H9 (cell line): ENCODE data around the gene HCN4. TPM values are rescaled to one million over a fixed set of nuclear protein-coding genes. Genes with fewer than 3 reads are reported as not detected.
A peak's percentile ranks its signal among the peaks of the same experiment; 100 is the strongest.

Experiments
- DNase-seq: peaks from one replicate; pipeline ENCODE4 v3.0.0-alpha.2; 2017
- H2AFZ ChIP-seq: one replicate; pipeline ENCODE4 v1.6.1; 2013; ENCODE audit warnings: mild to moderate bottlenecking, low read length, control low read depth, moderate library complexity
- H2AK5ac ChIP-seq: 2 replicates; pipeline ENCODE4 v1.6.1; 2013; ENCODE audit warnings: low read length, control low read depth, mixed read lengths; ENCODE audit not compliant: insufficient read length
- H2BK120ac ChIP-seq: one replicate; pipeline ENCODE4 v1.6.1; 2013; ENCODE audit warnings: low read depth, mild to moderate bottlenecking, low read length, control low read depth, inconsistent platforms; ENCODE audit not compliant: poor library complexity, severe bottlenecking
- H2BK12ac ChIP-seq: 2 replicates; pipeline ENCODE4 v1.6.1; 2013; ENCODE audit warnings: low read length, control low read depth, mixed read lengths, low read depth; ENCODE audit not compliant: insufficient read length
- H2BK15ac ChIP-seq: 2 replicates; pipeline ENCODE4 v1.6.1; 2013; ENCODE audit warnings: low read depth, low read length, control low read depth
- H2BK20ac ChIP-seq: one replicate; pipeline ENCODE4 v1.6.1; 2013; ENCODE audit warnings: low read depth, mild to moderate bottlenecking, low read length, control low read depth, inconsistent platforms; ENCODE audit not compliant: poor library complexity, severe bottlenecking
- H2BK5ac ChIP-seq: 2 replicates; pipeline ENCODE4 v1.6.1; 2013; ENCODE audit warnings: low read length, control low read depth, mixed read lengths; ENCODE audit not compliant: insufficient read length
- H3K14ac ChIP-seq: 2 replicates; pipeline ENCODE4 v1.6.1; 2013; ENCODE audit warnings: low read length, control low read depth; ENCODE audit not compliant: insufficient read depth
- H3K18ac ChIP-seq: 2 replicates; pipeline ENCODE4 v1.6.1; 2013; ENCODE audit warnings: low read depth, mild to moderate bottlenecking, mixed read lengths, low read length, control low read depth; ENCODE audit not compliant: insufficient read length
- H3K23ac ChIP-seq: 2 replicates; pipeline ENCODE4 v1.6.1; 2013; ENCODE audit warnings: low read length, control low read depth, mixed read lengths, low read depth; ENCODE audit not compliant: insufficient read length
- H3K23me2 ChIP-seq: 2 replicates; pipeline ENCODE4 v1.6.1; 2013; ENCODE audit warnings: low read depth, mild to moderate bottlenecking, mixed read lengths, low read length, control low read depth; ENCODE audit not compliant: insufficient read length, poor library complexity, severe bottlenecking
- H3K27ac ChIP-seq: 2 replicates; pipeline ENCODE4 v1.5.1; 2013; ENCODE audit warnings: low read length, control low read depth, mixed read lengths, low read depth; ENCODE audit not compliant: insufficient read length
- H3K27me3 ChIP-seq: 2 replicates; pipeline ENCODE4 v1.6.1; 2013; ENCODE audit warnings: low read length, control low read depth, inconsistent platforms; ENCODE audit not compliant: insufficient read depth
- H3K4ac ChIP-seq: 2 replicates; pipeline ENCODE4 v1.6.1; 2013; ENCODE audit warnings: low read depth, mild to moderate bottlenecking, control low read depth, inconsistent platforms, low read length, moderate library complexity
- H3K4me1 ChIP-seq: 2 replicates; pipeline ENCODE4 v1.6.1; 2013; ENCODE audit warnings: low read length, control low read depth, inconsistent platforms; ENCODE audit not compliant: insufficient read depth
- H3K4me2 ChIP-seq: 2 replicates; pipeline ENCODE4 v1.6.1; 2013; ENCODE audit warnings: low read length, control low read depth, mixed read lengths; ENCODE audit not compliant: insufficient read length, insufficient read depth
- H3K56ac ChIP-seq: 2 replicates; pipeline ENCODE4 v1.6.1; 2013; ENCODE audit warnings: low read depth, mild to moderate bottlenecking, mixed read lengths, low read length, control low read depth; ENCODE audit not compliant: insufficient read length
- H3K79me1 ChIP-seq: 2 replicates; pipeline ENCODE4 v1.6.1; 2013; ENCODE audit warnings: low read depth, mild to moderate bottlenecking, moderate library complexity, low read length, control low read depth, inconsistent platforms; ENCODE audit not compliant: insufficient read depth, poor library complexity, severe bottlenecking
- H3K79me2 ChIP-seq: 2 replicates; pipeline ENCODE4 v1.6.1; 2013; ENCODE audit warnings: low read length, control low read depth, inconsistent platforms; ENCODE audit not compliant: insufficient read depth
- H3K9ac ChIP-seq: 2 replicates; pipeline ENCODE4 v1.6.1; 2013; ENCODE audit warnings: low read length, control low read depth, mixed read lengths; ENCODE audit not compliant: insufficient read length; ENCODE audit errors: extremely low read depth
- H3K9me3 ChIP-seq: one replicate; pipeline ENCODE4 v1.6.1; 2013; ENCODE audit warnings: low read depth, low read length, inconsistent platforms; ENCODE audit not compliant: control insufficient read depth
- H3T11ph ChIP-seq: one replicate; pipeline ENCODE4 v1.6.1; 2013; ENCODE audit warnings: mild to moderate bottlenecking, low read length, control low read depth, inconsistent platforms
- H4K20me1 ChIP-seq: one replicate; pipeline ENCODE4 v1.6.1; 2013; ENCODE audit not compliant: control insufficient read depth, insufficient read length, insufficient read depth
- H4K5ac ChIP-seq: 2 replicates; pipeline ENCODE4 v1.6.1; 2013; ENCODE audit warnings: low read depth, mild to moderate bottlenecking, mixed read lengths, low read length, control low read depth; ENCODE audit not compliant: insufficient read length
- H4K8ac ChIP-seq: replicated peaks from 2 replicates; pipeline ENCODE4 v1.6.1; 2013; ENCODE audit warnings: low read length, control low read depth, mixed read lengths, low read depth; ENCODE audit not compliant: insufficient read length
- H4K91ac ChIP-seq: 2 replicates; pipeline ENCODE4 v1.6.1; 2013; ENCODE audit warnings: low read depth, mild to moderate bottlenecking, moderate library complexity, mixed read lengths, low read length, control low read depth; ENCODE audit not compliant: insufficient read length
- H3K27ac Mint-ChIP-seq, 3 experiments: 2 replicates in 2 of 3; 3 replicates in 1 of 3; pipeline ENCODE4 v1.8.0; 2020 to 2021; ENCODE audit warnings: mixed read lengths in 3 of 3, mild to moderate bottlenecking in 1 of 3, moderate library complexity in 1 of 3
- H3K27me3 Mint-ChIP-seq: 2 replicates; pipeline ENCODE4 v1.8.0; 2021; ENCODE audit warnings: low read depth, mild to moderate bottlenecking, moderate library complexity, mixed read lengths
- H3K36me3 Mint-ChIP-seq, 3 experiments: 2 replicates in 2 of 3; 3 replicates in 1 of 3; pipeline ENCODE4 v1.8.0; 2020 to 2021; ENCODE audit warnings: low read depth in 3 of 3, mixed read lengths in 3 of 3; ENCODE audit not compliant: insufficient read depth in 1 of 3
- H3K4me1 Mint-ChIP-seq, 2 experiments: 2 replicates each; pipeline ENCODE4 v1.8.0; 2020; ENCODE audit warnings: mixed read lengths in 2 of 2
- H3K4me3 Mint-ChIP-seq, 2 experiments: 2 replicates in 1 of 2; 3 replicates in 1 of 2; pipeline ENCODE4 v1.8.0; 2020 to 2021; ENCODE audit warnings: mild to moderate bottlenecking in 2 of 2, mixed read lengths in 2 of 2, moderate library complexity in 1 of 2
- H3K9me3 Mint-ChIP-seq, 2 experiments: 2 replicates in 1 of 2; 3 replicates in 1 of 2; pipeline ENCODE4 v1.8.0; 2020; ENCODE audit warnings: mild to moderate bottlenecking in 2 of 2, mixed read lengths in 2 of 2, moderate library complexity in 1 of 2
- WGBS: extraction: QIAGEN DNeasy Blood & Tissue Kit; methylation state at CpG from one replicate; pipeline ENCODE4 v1.1.7; 2013; ENCODE audit warnings: missing lambda C conversion rate, low lambda C conversion rate, mixed read lengths; ENCODE audit not compliant: insufficient read length; ENCODE audit errors: extremely low coverage; 5-methylcytosine and 5-hydroxymethylcytosine counted together
- total RNA-seq: library from RNA; stranded (reverse); gene quantifications from 2 replicates; pipeline ENCODE4 v1.2.1, GENCODE V29; 2021
- TF ChIP-seq, protein P1 (sequence below): fragments of 200-600 bp; sonication (generic); conservative IDR thresholded peaks from 3 replicates; pipeline ENCODE4 v1.8.0; 2021; ENCODE audit warnings: antibody characterized with exemption, mild to moderate bottlenecking

The HCN4 gene
- total RNA-seq, 1 experiment from 2014 or later, result 10.5 TPM

DNA sequence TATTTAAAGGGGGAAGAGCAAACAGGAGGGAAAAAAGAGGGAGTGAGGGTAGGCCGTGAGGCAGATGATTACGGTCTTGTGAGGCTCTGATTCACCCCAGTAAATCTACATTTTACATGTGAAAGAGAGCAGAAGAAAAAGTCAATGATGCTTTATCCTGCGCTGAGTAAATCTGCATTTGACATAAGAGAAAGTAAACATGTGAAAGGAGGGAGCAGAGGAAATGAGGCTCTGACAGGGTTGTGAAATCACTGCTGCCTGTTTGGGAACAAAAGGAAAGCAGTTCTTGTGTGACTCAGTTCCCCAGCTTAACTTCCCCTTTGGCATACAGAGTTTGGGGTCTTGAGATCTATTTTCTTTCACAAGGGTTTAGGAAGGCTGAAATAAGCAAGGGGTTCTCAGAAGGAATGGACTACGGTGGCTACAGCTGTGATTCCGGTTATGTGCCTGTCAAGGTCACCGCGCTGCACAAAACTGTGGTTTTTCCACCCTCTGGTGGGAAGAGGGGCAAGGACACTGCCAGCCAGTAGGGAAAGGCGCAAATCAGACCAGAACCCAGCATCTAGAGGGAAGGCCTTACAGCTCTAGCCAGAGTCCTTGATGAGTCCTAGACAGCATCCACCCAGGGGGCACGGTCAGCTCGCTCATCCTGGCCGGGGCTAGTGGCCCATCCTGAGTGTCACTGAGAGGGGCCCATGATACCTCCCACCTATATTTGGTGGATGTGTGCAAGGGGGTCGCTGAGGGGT lies 18.9 kb upstream of the HCN4 start:
- no peak for DNase-seq
- peak overlapping the region; percentile 14 for H3K4me2 ChIP-seq
- peak overlapping the region; percentile 13 to 24; a peak in 4 of 5 replicates for H3K4me3 Mint-ChIP-seq

More for the DNA sequence above, 18.9 kb upstream of the HCN4 start:
- H3K9me3 ChIP-seq, result no peaks in the 10 kb centered on the region
- Mint-ChIP-seq H3K4me1 (peaks cover 45 to 50% of the 10 kb centered on the region in 2 experiments), H3K9me3 (peaks cover 0 to 4% of the 10 kb centered on the region in 2 experiments; a peak in 2 of 5 replicates), H3K36me3 (peaks cover 0 to 6% (median 0%) of the 10 kb centered on the region in 3 experiments; a peak in 1 of 7 replicates), H3K27me3 (peaks cover 10% of the 10 kb centered on the region), H3K27ac (peak overlapping the region; percentile 94 to 97 (median 96))
- no peaks in the 10 kb centered on the region for H4K20me1 ChIP-seq
- peak overlapping the region; percentile 52 for H3K27ac ChIP-seq
- no peak overlapping the region for H2BK12ac ChIP-seq
- no peak overlapping the region for H3K18ac ChIP-seq
- H3K9ac ChIP-seq, result no peak overlapping the region
- no peak overlapping the region for H2BK5ac ChIP-seq
- no peak overlapping the region for H4K5ac ChIP-seq
- no peak overlapping the region for H2BK120ac ChIP-seq
- H3K27me3 ChIP-seq, result no peaks in the 10 kb centered on the region
- H3K79me1 ChIP-seq, result no peaks in the 10 kb centered on the region
- WGBS, result no CpG with 5 or more reads among the region's 12 CpGs
- no peak overlapping the region for H3K23ac ChIP-seq
- peaks cover 16% of the 10 kb centered on the region; the same call in 1 of the 2 replicates for H3K4me1 ChIP-seq
- H3K14ac ChIP-seq, result no peak overlapping the region
- no peak overlapping the region for H4K91ac ChIP-seq
- H3T11ph ChIP-seq, result no peak overlapping the region
- H3K56ac ChIP-seq, result no peak overlapping the region
- no peak overlapping the region for H2AFZ ChIP-seq
- no peak overlapping the region for H2BK15ac ChIP-seq
- H3K4ac ChIP-seq, result no peak overlapping the region
- no peaks in the 10 kb centered on the region for H3K23me2 ChIP-seq
- H4K8ac ChIP-seq, result no peak overlapping the region
- H2BK20ac ChIP-seq, result no peak overlapping the region
- no peaks in the 10 kb centered on the region for H3K79me2 ChIP-seq
- H2AK5ac ChIP-seq, result no peak overlapping the region
- TF ChIP-seq, protein P1, sequence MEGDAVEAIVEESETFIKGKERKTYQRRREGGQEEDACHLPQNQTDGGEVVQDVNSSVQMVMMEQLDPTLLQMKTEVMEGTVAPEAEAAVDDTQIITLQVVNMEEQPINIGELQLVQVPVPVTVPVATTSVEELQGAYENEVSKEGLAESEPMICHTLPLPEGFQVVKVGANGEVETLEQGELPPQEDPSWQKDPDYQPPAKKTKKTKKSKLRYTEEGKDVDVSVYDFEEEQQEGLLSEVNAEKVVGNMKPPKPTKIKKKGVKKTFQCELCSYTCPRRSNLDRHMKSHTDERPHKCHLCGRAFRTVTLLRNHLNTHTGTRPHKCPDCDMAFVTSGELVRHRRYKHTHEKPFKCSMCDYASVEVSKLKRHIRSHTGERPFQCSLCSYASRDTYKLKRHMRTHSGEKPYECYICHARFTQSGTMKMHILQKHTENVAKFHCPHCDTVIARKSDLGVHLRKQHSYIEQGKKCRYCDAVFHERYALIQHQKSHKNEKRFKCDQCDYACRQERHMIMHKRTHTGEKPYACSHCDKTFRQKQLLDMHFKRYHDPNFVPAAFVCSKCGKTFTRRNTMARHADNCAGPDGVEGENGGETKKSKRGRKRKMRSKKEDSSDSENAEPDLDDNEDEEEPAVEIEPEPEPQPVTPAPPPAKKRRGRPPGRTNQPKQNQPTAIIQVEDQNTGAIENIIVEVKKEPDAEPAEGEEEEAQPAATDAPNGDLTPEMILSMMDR, result 0 out of 3 replicates have a peak, but pooled peaks have one; percentile 10
